Testis (tissue), 3 donors: ENCODE data around the gene CCDC50. TPM values are rescaled to one million over a fixed set of nuclear protein-coding genes. Genes with fewer than 3 reads are reported as not detected.

Experiments used
- DNase-seq: peaks from one replicate; pipeline ENCODE4 v3.0.0-alpha.2; 2019
- H3K27ac ChIP-seq, 2 donors: fragments of 200-600 bp; sonication (generic); one replicate each; pipeline ENCODE4 v1.5.1; 2019
- H3K27me3 ChIP-seq: fragments of 200-600 bp; sonication (generic); one replicate; pipeline ENCODE4 v1.5.1; 2019
- H3K36me3 ChIP-seq: fragments of 200-600 bp; sonication (generic); one replicate; pipeline ENCODE4 v1.5.1; 2017; ENCODE audit warnings: low read depth; ENCODE audit errors: missing control alignments
- H3K4me1 ChIP-seq: fragments of 200-600 bp; sonication (generic); one replicate; pipeline ENCODE4 v1.5.1; 2019
- H3K4me3 ChIP-seq, 2 donors: fragments of 200-600 bp; sonication (generic); one replicate each; pipeline ENCODE4 v1.5.1; 2017 to 2019
- H3K9me3 ChIP-seq: fragments of 200-600 bp; sonication (generic); one replicate; pipeline ENCODE4 v1.5.1; 2017
- CTCF ChIP-seq, 3 experiments: fragments of 450-650 bp in 2 of 3; fragments of 200-600 bp in 1 of 3; sonication (generic) in 1 of 3; IDR thresholded peaks; one replicate each; pipeline ENCODE4 v1.5.1; 2016 to 2019; ENCODE audit warnings: antibody characterized with exemption in 3 of 3, mild to moderate bottlenecking in 2 of 3, moderate library complexity in 1 of 3
- POLR2A ChIP-seq: fragments of 450-650 bp; IDR thresholded peaks from one replicate; pipeline ENCODE4 v1.6.1; 2017; ENCODE audit warnings: antibody characterized with exemption, mild to moderate bottlenecking, moderate library complexity
- WGBS, 2 donors: methylation state at CpG; one replicate each; pipeline ENCODE4 v1.1.5; 2018; 5-methylcytosine and 5-hydroxymethylcytosine counted together
- intact Hi-C: fragments of 100-400 bp; cut with DNase I; formaldehyde crosslinking; loops from one replicate; pipeline ENCODE4 v1.15.1; 2023; ENCODE audit warnings: low total_unique reads
- polyA plus RNA-seq: library from polyadenylated mRNA; stranded (reverse); fragments of 350-450 nt; fragmentation: Illumina TruSeq; extraction: RNeasy Lipid Tissue Mini Kit (QIAGEN cat#74804); gene quantifications from one replicate; pipeline ENCODE4 v1.2.3, GENCODE V29; 2014; ENCODE audit warnings: low read depth, low replicate concordance; ENCODE audit not compliant: insufficient read depth
- total RNA-seq, 2 donors: library from RNA; depleted of rRNA; stranded (reverse); fragments of >200 nt; gene quantifications; one replicate each; pipeline ENCODE4 v1.2.3, GENCODE V29; 2016

The CCDC50 gene
- total and polyA plus RNA-seq, 3 donors from 2014 or later, result 65.0 to 69.9 (median 68.2) TPM

GRCh38 chr3:191283400-191283799 lies 45.8 kb upstream of the CCDC50 start:
- intact Hi-C loops, result no loop called here
- no peak for DNase-seq
- H3K4me1 ChIP-seq, result no peaks in the 10 kb centered on the region
- H3K27ac ChIP-seq, result no peak overlapping the region
- 90 to 97% methylated on average over 2 of the region's 2 CpGs for WGBS, 2 donors
- H3K9me3 ChIP-seq, result no peaks in the 10 kb centered on the region
- TF ChIP-seq POLR2A (no peak), CTCF (IDR thresholded peaks at IDR 0.05) (no peak)
- no peaks in the 10 kb centered on the region for H3K27me3 ChIP-seq
- H3K4me3 ChIP-seq, result no peak overlapping the region
- no peaks in the 10 kb centered on the region for H3K36me3 ChIP-seq

- intact Hi-C loops, result no loop called here
- Histone ChIP-seq H3K27me3 (no peaks in the 10 kb centered on the region), H3K36me3 (no peaks in the 10 kb centered on the region), H3K4me1 (no peaks in the 10 kb centered on the region), H3K4me3 (no peak overlapping the region), H3K9me3 (no peaks in the 10 kb centered on the region), H3K27ac (no peak overlapping the region)
- TF ChIP-seq CTCF (IDR thresholded peaks at IDR 0.05), result no peak
- no peak for TF ChIP-seq POLR2A
- WGBS, 2 donors, result 67 to 71% methylated on average over 4 of the region's 4 CpGs
- DNase-seq, result no peak
Observed at GRCh38 chr3:191290311-191291025, 38.7 kb upstream of the CCDC50 start.

- Histone ChIP-seq H3K4me1 (no peaks in the 10 kb centered on the region), H3K27ac (no peak overlapping the region), H3K4me3 (no peak overlapping the region), H3K36me3 (no peaks in the 10 kb centered on the region), H3K9me3 (no peaks in the 10 kb centered on the region), H3K27me3 (no peaks in the 10 kb centered on the region)
- TF ChIP-seq CTCF (IDR thresholded peaks at IDR 0.05) (no peak), POLR2A (no peak)
- no peak for DNase-seq
- WGBS, 2 donors, result 76 to 85% methylated on average over 5 of the region's 5 CpGs
- intact Hi-C loops, result no loop called here
Observed at GRCh38 chr3:191292243-191293015, 36.8 kb upstream of the CCDC50 start.

- Histone ChIP-seq H3K27me3 (no peaks in the 10 kb centered on the region), H3K9me3 (no peaks in the 10 kb centered on the region), H3K27ac (no peak overlapping the region), H3K4me3 (no peak overlapping the region), H3K4me1 (no peaks in the 10 kb centered on the region), H3K36me3 (no peaks in the 10 kb centered on the region)
- intact Hi-C loops, result no loop called here
- no peak for DNase-seq
- no peak for TF ChIP-seq POLR2A
- TF ChIP-seq CTCF (IDR thresholded peaks at IDR 0.05), result no peak
- WGBS, 2 donors, result 94 to 98% methylated on average over 1 of the region's 1 CpG
Observed at GRCh38 chr3:191294291-191294690, 34.9 kb upstream of the CCDC50 start.
